HEK293 (cell line): ENCODE results near the gene SPOCK1.

Experiments used
- CTCF ChIA-PET: fragments of 350-600 bp; formaldehyde crosslinking; extraction: SDS; loops from one replicate; lab custom pipeline; 2021; ENCODE audit warnings: antibody characterized with exemption; lab: Yijun Ruan, JAX
- POLR2A ChIA-PET: fragments of 300-600 bp; formaldehyde crosslinking; extraction: SDS; loops from one replicate; lab custom pipeline; 2020; ENCODE audit warnings: antibody characterized with exemption, inconsistent platforms; lab: Yijun Ruan, JAX
- H3K27ac ChIP-seq: fragments of 200-500 bp; sonication (Bioruptor generic); 2 replicates; pipeline ENCODE4 v1.5.1; 2014; ENCODE audit warnings: low read depth, low read length, control low read depth, inconsistent platforms; ENCODE audit errors: extremely low read depth
- H3K36me3 ChIP-seq, 2 experiments: fragments of 200-500 bp in 1 of 2; sonication (Bioruptor generic) in 1 of 2; 1 replicate in 1 of 2; 2 replicates in 1 of 2; pipeline ENCODE4 v1.5.1; 2014 to 2017; ENCODE audit warnings: inconsistent platforms in 2 of 2, low read length in 2 of 2; ENCODE audit not compliant: control insufficient read depth in 2 of 2, insufficient read depth in 1 of 2
- H3K4me1 ChIP-seq: fragments of 200-500 bp; sonication (Bioruptor generic); 2 replicates; pipeline ENCODE4 v1.5.1; 2014; ENCODE audit warnings: mild to moderate bottlenecking, low read length, inconsistent platforms; ENCODE audit not compliant: control insufficient read depth, insufficient read depth
- H3K4me3 ChIP-seq: 2 replicates; pipeline ENCODE4 v1.5.1; 2011; ENCODE audit warnings: low read depth, mild to moderate bottlenecking, control low read depth, low read length, moderate library complexity
- H3K9me3 ChIP-seq: fragments of 200-500 bp; sonication (Bioruptor generic); 2 replicates; pipeline ENCODE4 v1.5.1; 2014; ENCODE audit warnings: low read depth, low read length, inconsistent platforms; ENCODE audit not compliant: control insufficient read depth, insufficient read depth
- KLF1 ChIP-seq: fragments of 450-650 bp; formaldehyde crosslinking; IDR thresholded peaks from 2 replicates; pipeline ENCODE4 v1.5.1; 2016; ENCODE audit warnings: missing biosample characterization, missing genetic modification characterization
- MZF1 ChIP-seq: fragments of 450-650 bp; formaldehyde crosslinking; IDR thresholded peaks from 2 replicates; pipeline ENCODE4 v1.5.1; 2017; ENCODE audit warnings: missing biosample characterization, missing genetic modification characterization, borderline replicate concordance
- SETDB1 ChIP-seq: IDR thresholded peaks from one replicate; pipeline ENCODE4 v1.6.1; 2017; ENCODE audit warnings: mild to moderate bottlenecking, low read length, moderate library complexity, mixed read lengths; ENCODE audit not compliant: insufficient read length
- SP7 ChIP-seq: fragments of 450-650 bp; formaldehyde crosslinking; IDR thresholded peaks from 2 replicates; pipeline ENCODE4 v1.5.1; 2016; ENCODE audit warnings: missing biosample characterization, missing genetic modification characterization
- TRIM28 ChIP-seq: IDR thresholded peaks from 2 replicates; pipeline ENCODE4 v1.6.1; 2011; ENCODE audit warnings: low read length, control low read depth, borderline replicate concordance
- ZBTB21 ChIP-seq: fragments of 450-650 bp; formaldehyde crosslinking; IDR thresholded peaks from 2 replicates; pipeline ENCODE4 v1.5.1; 2017; ENCODE audit warnings: missing biosample characterization, missing genetic modification characterization
- ZBTB6 ChIP-seq: fragments of 450-650 bp; formaldehyde crosslinking; IDR thresholded peaks from 2 replicates; pipeline ENCODE4 v1.5.1; 2017; ENCODE audit warnings: missing biosample characterization, missing genetic modification characterization
- ZNF10 ChIP-seq: fragments of 450-650 bp; formaldehyde crosslinking; IDR thresholded peaks from 2 replicates; pipeline ENCODE4 v1.5.1; 2017; ENCODE audit warnings: missing biosample characterization, missing genetic modification characterization
- ZNF133 ChIP-seq: fragments of 450-650 bp; formaldehyde crosslinking; IDR thresholded peaks from 2 replicates; pipeline ENCODE4 v1.5.1; 2016; ENCODE audit warnings: missing biosample characterization, missing genetic modification characterization
- ZNF202 ChIP-seq: fragments of 450-650 bp; formaldehyde crosslinking; IDR thresholded peaks from 2 replicates; pipeline ENCODE4 v1.5.1; 2016; ENCODE audit warnings: missing biosample characterization, missing genetic modification characterization, borderline replicate concordance
- ZNF23 ChIP-seq: fragments of 450-650 bp; formaldehyde crosslinking; IDR thresholded peaks from 2 replicates; pipeline ENCODE4 v1.5.1; 2016; ENCODE audit warnings: missing biosample characterization, missing genetic modification characterization, borderline replicate concordance
- ZNF280D ChIP-seq: fragments of 450-650 bp; formaldehyde crosslinking; IDR thresholded peaks from 2 replicates; pipeline ENCODE4 v1.5.1; 2016; ENCODE audit warnings: missing biosample characterization, missing genetic modification characterization
- ZNF623 ChIP-seq: fragments of 450-650 bp; formaldehyde crosslinking; IDR thresholded peaks from 2 replicates; pipeline ENCODE4 v1.5.1; 2016; ENCODE audit warnings: missing biosample characterization, missing genetic modification characterization
- ZNF843 ChIP-seq: fragments of 450-650 bp; formaldehyde crosslinking; IDR thresholded peaks from 2 replicates; pipeline ENCODE4 v1.5.1; 2016; ENCODE audit warnings: missing biosample characterization, missing genetic modification characterization
- ZSCAN4 ChIP-seq: fragments of 450-650 bp; formaldehyde crosslinking; IDR thresholded peaks from 2 replicates; pipeline ENCODE4 v1.5.1; 2017; ENCODE audit warnings: missing biosample characterization, missing genetic modification characterization
- TF ChIP-seq, protein P1 (sequence below): fragments of 450-650 bp; formaldehyde crosslinking; IDR thresholded peaks from 2 replicates; pipeline ENCODE4; 2016; ENCODE audit warnings: missing biosample characterization, missing genetic modification characterization
- TF ChIP-seq, protein P2 (sequence below): fragments of 450-650 bp; formaldehyde crosslinking; IDR thresholded peaks from 2 replicates; pipeline ENCODE4 v1.5.1; 2016; ENCODE audit warnings: missing biosample characterization, missing genetic modification characterization
- TF ChIP-seq, protein P3 (sequence below): fragments of 450-650 bp; formaldehyde crosslinking; IDR thresholded peaks from 2 replicates; pipeline ENCODE4 v1.5.1; 2017; ENCODE audit warnings: missing biosample characterization, missing genetic modification characterization
- TF ChIP-seq, protein P4 (sequence below): fragments of 450-650 bp; formaldehyde crosslinking; IDR thresholded peaks from 2 replicates; pipeline ENCODE4 v1.5.1; 2017; ENCODE audit warnings: missing biosample characterization, missing genetic modification characterization

SPOCK1 gene

DNA sequence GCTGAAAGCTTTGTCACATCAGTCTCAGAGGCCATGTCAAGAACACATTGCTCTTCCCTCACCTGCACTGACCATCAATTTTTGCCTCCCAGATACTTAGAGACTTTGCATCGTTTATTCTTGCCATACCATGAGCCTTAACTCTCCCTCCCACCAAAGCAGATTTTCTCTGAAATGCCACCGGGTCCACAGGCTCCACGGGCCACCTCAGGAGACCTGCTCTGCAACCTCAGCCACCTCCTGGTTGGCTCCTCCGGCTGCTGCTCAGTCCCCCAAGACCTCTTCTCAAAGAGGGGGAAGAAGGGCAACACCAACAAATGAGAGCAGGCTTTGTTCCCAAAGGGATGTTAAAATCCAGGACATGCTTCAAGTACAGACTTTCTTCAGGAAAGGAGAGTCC, 400.5 kb downstream of the SPOCK1 start:
- no peak overlapping the region for H3K4me3 ChIP-seq
- H3K9me3 ChIP-seq: no peaks in the 10 kb centered on the region
- CTCF ChIA-PET: interaction anchor here (0.7 kb wide), 1 partner anchor 33 kb away, joined by 3 read pairs; no protein-coding TSS in a partner anchor

GRCh38 chr5:137098238-137098637, 400.9 kb downstream of the SPOCK1 start:
- ChIA-PET POLR2A (no interaction called here), CTCF (interaction anchor here (0.7 kb wide), 1 partner anchor 33 kb away, joined by 3 read pairs; no protein-coding TSS in a partner anchor)
- no peak overlapping the region for H3K4me3 ChIP-seq
- H3K4me1 ChIP-seq: no peaks in the 10 kb centered on the region
- H3K9me3 ChIP-seq: no peaks in the 10 kb centered on the region
- no peak overlapping the region for H3K27ac ChIP-seq
- TF ChIP-seq ZNF133 (tag by site-specific recombination): no peak
- TF ChIP-seq, protein P1, sequence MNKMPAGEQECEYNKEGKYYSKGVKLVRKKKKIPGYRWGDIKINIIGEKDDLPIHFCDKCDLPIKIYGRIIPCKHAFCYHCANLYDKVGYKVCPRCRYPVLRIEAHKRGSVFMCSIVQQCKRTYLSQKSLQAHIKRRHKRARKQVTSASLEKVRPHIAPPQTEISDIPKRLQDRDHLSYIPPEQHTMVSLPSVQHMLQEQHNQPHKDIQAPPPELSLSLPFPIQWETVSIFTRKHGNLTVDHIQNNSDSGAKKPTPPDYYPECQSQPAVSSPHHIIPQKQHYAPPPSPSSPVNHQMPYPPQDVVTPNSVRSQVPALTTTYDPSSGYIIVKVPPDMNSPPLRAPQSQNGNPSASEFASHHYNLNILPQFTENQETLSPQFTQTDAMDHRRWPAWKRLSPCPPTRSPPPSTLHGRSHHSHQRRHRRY (tag by site-specific recombination): no peak
- TF ChIP-seq, protein P2, sequence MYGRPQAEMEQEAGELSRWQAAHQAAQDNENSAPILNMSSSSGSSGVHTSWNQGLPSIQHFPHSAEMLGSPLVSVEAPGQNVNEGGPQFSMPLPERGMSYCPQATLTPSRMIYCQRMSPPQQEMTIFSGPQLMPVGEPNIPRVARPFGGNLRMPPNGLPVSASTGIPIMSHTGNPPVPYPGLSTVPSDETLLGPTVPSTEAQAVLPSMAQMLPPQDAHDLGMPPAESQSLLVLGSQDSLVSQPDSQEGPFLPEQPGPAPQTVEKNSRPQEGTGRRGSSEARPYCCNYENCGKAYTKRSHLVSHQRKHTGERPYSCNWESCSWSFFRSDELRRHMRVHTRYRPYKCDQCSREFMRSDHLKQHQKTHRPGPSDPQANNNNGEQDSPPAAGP (tag by site-specific recombination): no peak
- TF ChIP-seq, all 188 proteins: peak for 0
- no peaks in the 10 kb centered on the region for H3K36me3 ChIP-seq

More for the DNA sequence above, 400.5 kb downstream of the SPOCK1 start:
- TF ChIP-seq, protein P3, sequence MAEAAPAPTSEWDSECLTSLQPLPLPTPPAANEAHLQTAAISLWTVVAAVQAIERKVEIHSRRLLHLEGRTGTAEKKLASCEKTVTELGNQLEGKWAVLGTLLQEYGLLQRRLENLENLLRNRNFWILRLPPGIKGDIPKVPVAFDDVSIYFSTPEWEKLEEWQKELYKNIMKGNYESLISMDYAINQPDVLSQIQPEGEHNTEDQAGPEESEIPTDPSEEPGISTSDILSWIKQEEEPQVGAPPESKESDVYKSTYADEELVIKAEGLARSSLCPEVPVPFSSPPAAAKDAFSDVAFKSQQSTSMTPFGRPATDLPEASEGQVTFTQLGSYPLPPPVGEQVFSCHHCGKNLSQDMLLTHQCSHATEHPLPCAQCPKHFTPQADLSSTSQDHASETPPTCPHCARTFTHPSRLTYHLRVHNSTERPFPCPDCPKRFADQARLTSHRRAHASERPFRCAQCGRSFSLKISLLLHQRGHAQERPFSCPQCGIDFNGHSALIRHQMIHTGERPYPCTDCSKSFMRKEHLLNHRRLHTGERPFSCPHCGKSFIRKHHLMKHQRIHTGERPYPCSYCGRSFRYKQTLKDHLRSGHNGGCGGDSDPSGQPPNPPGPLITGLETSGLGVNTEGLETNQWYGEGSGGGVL (tag by site-specific recombination): no peak
- Histone ChIP-seq H3K27ac (no peak overlapping the region), H3K4me1 (no peaks in the 10 kb centered on the region), H3K36me3 (no peaks in the 10 kb centered on the region)
- POLR2A ChIA-PET: no interaction called here

GRCh38 chr5:137097203-137097602, 401.9 kb downstream of the SPOCK1 start:
- no peak for TF ChIP-seq KLF1 (tag by site-specific recombination)
- no peak for TF ChIP-seq ZNF843 (tag by site-specific recombination)
- no peak for TF ChIP-seq ZNF202
- TF ChIP-seq, protein P2 (tag by site-specific recombination): no peak
- TF ChIP-seq ZNF623: no peak
- no peak for TF ChIP-seq TRIM28
- no peak for TF ChIP-seq ZBTB6
- TF ChIP-seq, protein P4, sequence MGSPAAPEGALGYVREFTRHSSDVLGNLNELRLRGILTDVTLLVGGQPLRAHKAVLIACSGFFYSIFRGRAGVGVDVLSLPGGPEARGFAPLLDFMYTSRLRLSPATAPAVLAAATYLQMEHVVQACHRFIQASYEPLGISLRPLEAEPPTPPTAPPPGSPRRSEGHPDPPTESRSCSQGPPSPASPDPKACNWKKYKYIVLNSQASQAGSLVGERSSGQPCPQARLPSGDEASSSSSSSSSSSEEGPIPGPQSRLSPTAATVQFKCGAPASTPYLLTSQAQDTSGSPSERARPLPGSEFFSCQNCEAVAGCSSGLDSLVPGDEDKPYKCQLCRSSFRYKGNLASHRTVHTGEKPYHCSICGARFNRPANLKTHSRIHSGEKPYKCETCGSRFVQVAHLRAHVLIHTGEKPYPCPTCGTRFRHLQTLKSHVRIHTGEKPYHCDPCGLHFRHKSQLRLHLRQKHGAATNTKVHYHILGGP (tag by site-specific recombination): no peak
- no peak for TF ChIP-seq ZNF23 (tag by site-specific recombination)
- TF ChIP-seq SP7 (tag by site-specific recombination): no peak
- no peak for TF ChIP-seq MZF1
- TF ChIP-seq ZNF10 (tag by site-specific recombination): no peak
- TF ChIP-seq ZSCAN4 (tag by site-specific recombination): no peak
- TF ChIP-seq ZBTB21 (tag by site-specific recombination): no peak
- TF ChIP-seq ZNF280D: no peak
- no peak for TF ChIP-seq SETDB1
- H3K9me3 ChIP-seq: no peaks in the 10 kb centered on the region
- no peak overlapping the region for H3K4me3 ChIP-seq
- no peak overlapping the region for H3K27ac ChIP-seq
- CTCF ChIA-PET: no interaction called here
- H3K4me1 ChIP-seq: no peaks in the 10 kb centered on the region; the same call in 1 of the 2 replicates
- POLR2A ChIA-PET: no interaction called here
- no peaks in the 10 kb centered on the region for H3K36me3 ChIP-seq
